HCT116 (cell line): ENCODE measurements around the gene RTL10. TPM values are rescaled to one million over a fixed set of nuclear protein-coding genes. Genes with fewer than 3 reads are reported as not detected.
"Not testable (repeated sequence)": the region's sequence is repeated elsewhere in the genome, so short reads cannot be mapped to it uniquely, and the experiment has no call there.

Experiments used
- ATAC-seq: fragments of 200-7000 bp; cut with Tn5 transposase; 2 replicates; pipeline ENCODE4 v1.9.1; 2020; ENCODE audit warnings: mild to moderate bottlenecking, moderate library complexity
- BruUV-seq: library from RNA; stranded (reverse); fragments of 400-500 nt; replicated peaks from 2 replicates; lab custom pipeline; 2021; lab: Mats Ljungman, UMichigan
- CTCF ChIA-PET: fragments of 300-600 bp; sonication (Branson Sonifier 250); formaldehyde crosslinking; loops from one replicate; lab custom pipeline; 2021; ENCODE audit warnings: antibody characterized with exemption; lab: Charles Lee
- POLR2A ChIA-PET: fragments of 300-600, 350-600 bp; sonication (Branson Sonifier 250); formaldehyde crosslinking; loops from one replicate; lab custom pipeline; 2021; ENCODE audit warnings: antibody characterized with exemption; lab: Charles Lee
- RAD21 ChIA-PET, 2 experiments: fragments of 300-600 bp; sonication (Branson Sonifier 250); formaldehyde crosslinking; loops; one replicate each; lab custom pipeline; 2023; ENCODE audit warnings: low total read pairs in 2 of 2; ENCODE audit not compliant: uncharacterized antibody in 2 of 2, unreplicated experiment in 2 of 2, low non-redundant PET in 1 of 2; lab: Charles Lee
- DNase-seq: peaks from one replicate; pipeline ENCODE4 v3.0.0-alpha.2; 2010; ENCODE audit warnings: low read depth, low spot score
- H2AFZ ChIP-seq: fragments of 200-600 bp; shearing (Covaris generic), sonication (generic); 2 replicates; pipeline ENCODE4 v1.6.1; 2017; ENCODE audit warnings: low read depth, mixed run types, mixed read lengths, antibody characterized with exemption, low read length; ENCODE audit not compliant: poor library complexity, severe bottlenecking
- H3K27ac ChIP-seq: 2 replicates; pipeline ENCODE4 v1.5.1; 2012; ENCODE audit warnings: low read depth, low read length
- H3K27me3 ChIP-seq: fragments of 200-600 bp; sonication (generic); 2 replicates; pipeline ENCODE4 v1.6.1; 2016; ENCODE audit warnings: mixed run types, low read length, mixed read lengths; ENCODE audit not compliant: insufficient read depth
- H3K36me3 ChIP-seq, 2 experiments: fragments of 200-500 bp in 1 of 2; fragments of 200-600 bp in 1 of 2; sonication (Bioruptor generic) in 1 of 2; sonication (generic) in 1 of 2; 2 replicates each; pipeline versions ENCODE4 v1.5.1 to v1.6.1; 2014 to 2016; ENCODE audit warnings: low read length in 2 of 2, inconsistent platforms in 1 of 2, mixed read lengths in 1 of 2, mixed run types in 1 of 2; ENCODE audit not compliant: insufficient read depth in 2 of 2, control insufficient read depth in 1 of 2
- H3K4me1 ChIP-seq, 2 experiments: fragments of 200-600 bp in 1 of 2; sonication (generic) in 1 of 2; 2 replicates each; pipeline versions ENCODE4 v1.5.1 to v1.6.1; 2012 to 2017; ENCODE audit warnings: low read length in 2 of 2, inconsistent platforms in 1 of 2, mild to moderate bottlenecking in 1 of 2, mixed read lengths in 1 of 2, mixed run types in 1 of 2, moderate library complexity in 1 of 2; ENCODE audit not compliant: insufficient read depth in 2 of 2, control insufficient read depth in 1 of 2
- H3K4me2 ChIP-seq: fragments of 200-600 bp; sonication (generic); 2 replicates; pipeline ENCODE4 v1.6.1; 2017; ENCODE audit warnings: mixed run types, low read length, mixed read lengths
- H3K4me3 ChIP-seq, 2 experiments: fragments of 200-600 bp in 1 of 2; sonication (generic) in 1 of 2; replicated peaks in 1 of 2; 2 replicates each; pipeline ENCODE4 v1.5.1; 2011 to 2016; ENCODE audit warnings: low read length in 2 of 2, control low read depth in 1 of 2, low read depth in 1 of 2, mild to moderate bottlenecking in 1 of 2, mixed read lengths in 1 of 2, mixed run types in 1 of 2
- H3K79me2 ChIP-seq: fragments of 200-600 bp; sonication (generic); 2 replicates; pipeline ENCODE4 v1.6.1; 2017; ENCODE audit warnings: mild to moderate bottlenecking, mixed run types, low read length, moderate library complexity, mixed read lengths; ENCODE audit not compliant: insufficient read depth
- H3K9ac ChIP-seq: fragments of 200-600 bp; sonication (generic); 2 replicates; pipeline ENCODE4 v1.6.1; 2016; ENCODE audit warnings: low read length, mixed read lengths
- H3K9me2 ChIP-seq: fragments of 200-600 bp; sonication (generic), shearing (Covaris generic); 2 replicates; pipeline ENCODE4 v1.6.1; 2017; ENCODE audit warnings: mixed run types, mild to moderate bottlenecking, moderate library complexity; ENCODE audit not compliant: insufficient read depth
- H3K9me3 ChIP-seq, 2 experiments: fragments of 200-500 bp in 1 of 2; fragments of 200-600 bp in 1 of 2; sonication (Bioruptor generic) in 1 of 2; sonication (generic) in 1 of 2; 2 replicates each; pipeline ENCODE4 v1.6.1; 2014 to 2017; ENCODE audit warnings: low read length in 2 of 2, mixed read lengths in 2 of 2, inconsistent platforms in 1 of 2, low read depth in 1 of 2, mild to moderate bottlenecking in 1 of 2, mixed run types in 1 of 2, moderate library complexity in 1 of 2; ENCODE audit not compliant: control insufficient read depth in 1 of 2, insufficient read depth in 1 of 2
- H4K20me1 ChIP-seq: fragments of 200-600 bp; sonication (generic), shearing (Covaris generic); 2 replicates; pipeline ENCODE4 v1.6.1; 2017; ENCODE audit warnings: mixed run types, mild to moderate bottlenecking, moderate library complexity; ENCODE audit not compliant: insufficient read depth
- intact Hi-C: fragments of 100-400 bp; cut with micrococcal nuclease; formaldehyde crosslinking; loops from 2 replicates; pipeline ENCODE4 v1.10.0; 2022
- total RNA-seq: library from RNA; stranded (reverse); gene quantifications from one replicate; pipeline ENCODE4 v1.2.1, GENCODE V29; 2021; ENCODE audit not compliant: unreplicated experiment
- TF ChIP-seq, protein P1 (sequence below), 3 experiments: fragments of 200-600 bp in 1 of 3; sonication (generic) in 1 of 3; IDR thresholded peaks in 2 of 3; conservative IDR thresholded peaks in 1 of 3; 2 replicates each; pipeline ENCODE4 v1.5.1; 2012 to 2017; ENCODE audit warnings: low read depth in 2 of 3, low read length in 2 of 3, antibody characterized with exemption in 1 of 3, borderline replicate concordance in 1 of 3, control low read depth in 1 of 3, mild to moderate bottlenecking in 1 of 3, mixed read lengths in 1 of 3, mixed run types in 1 of 3, moderate library complexity in 1 of 3; ENCODE audit not compliant: insufficient read depth in 1 of 3

The RTL10 gene
- total RNA-seq, 1 experiment from 2014 or later: 24.6 TPM

- Histone ChIP-seq H3K79me2 (0 out of 2 replicates have a peak, but pooled peaks cover 5% of the 10 kb centered on the region), H3K4me1 (no peaks in the 10 kb centered on the region), H3K36me3 (no peaks in the 10 kb centered on the region), H2AFZ (no peak overlapping the region), H4K20me1 (no peaks in the 10 kb centered on the region; the same call in none of the 2 replicates), H3K4me3 (no peak overlapping the region), H3K9ac (no peak overlapping the region), H3K27me3 (no peaks in the 10 kb centered on the region), H3K9me3 (no peaks in the 10 kb centered on the region), H3K9me2 (no peaks in the 10 kb centered on the region), H3K4me2 (no peak overlapping the region), H3K27ac (no peak overlapping the region)
- ChIA-PET POLR2A (interaction anchor here (0.6 kb wide), 1 partner anchor 605 kb away, joined by 3 read pairs; no protein-coding TSS in a partner anchor), RAD21 (no interaction called here), CTCF (no interaction called here)
- DNase-seq (no peak), ATAC-seq (no peak)
- BruUV-seq: no TSS peak
- intact Hi-C loops: no loop called here
- TF ChIP-seq, protein P1, sequence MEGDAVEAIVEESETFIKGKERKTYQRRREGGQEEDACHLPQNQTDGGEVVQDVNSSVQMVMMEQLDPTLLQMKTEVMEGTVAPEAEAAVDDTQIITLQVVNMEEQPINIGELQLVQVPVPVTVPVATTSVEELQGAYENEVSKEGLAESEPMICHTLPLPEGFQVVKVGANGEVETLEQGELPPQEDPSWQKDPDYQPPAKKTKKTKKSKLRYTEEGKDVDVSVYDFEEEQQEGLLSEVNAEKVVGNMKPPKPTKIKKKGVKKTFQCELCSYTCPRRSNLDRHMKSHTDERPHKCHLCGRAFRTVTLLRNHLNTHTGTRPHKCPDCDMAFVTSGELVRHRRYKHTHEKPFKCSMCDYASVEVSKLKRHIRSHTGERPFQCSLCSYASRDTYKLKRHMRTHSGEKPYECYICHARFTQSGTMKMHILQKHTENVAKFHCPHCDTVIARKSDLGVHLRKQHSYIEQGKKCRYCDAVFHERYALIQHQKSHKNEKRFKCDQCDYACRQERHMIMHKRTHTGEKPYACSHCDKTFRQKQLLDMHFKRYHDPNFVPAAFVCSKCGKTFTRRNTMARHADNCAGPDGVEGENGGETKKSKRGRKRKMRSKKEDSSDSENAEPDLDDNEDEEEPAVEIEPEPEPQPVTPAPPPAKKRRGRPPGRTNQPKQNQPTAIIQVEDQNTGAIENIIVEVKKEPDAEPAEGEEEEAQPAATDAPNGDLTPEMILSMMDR (IDR thresholded peaks at IDR 0.05 in 2 of 3, conservative IDR thresholded peaks at IDR 0.05 in 1 of 3; ENCODE audit: borderline replicate concordance in 1 of 3, insufficient read depth in 1 of 3, low read depth in 2 of 3, low read length in 2 of 3): no peak
Measured at GRCh38 chr22:19832476-19833108, 22.1 kb downstream of the RTL10 start.

GRCh38 chr22:19831979-19832378 is 22.7 kb downstream of the RTL10 start:
- H2AFZ ChIP-seq, H3K79me2 ChIP-seq, H3K9me2 ChIP-seq, H3K9me3 ChIP-seq, CTCF ChIA-PET, intact Hi-C loops, RAD21 ChIA-PET, H3K27ac ChIP-seq, DNase-seq, H3K9ac ChIP-seq, H4K20me1 ChIP-seq, H3K27me3 ChIP-seq, BruUV-seq, H3K4me3 ChIP-seq, ATAC-seq, H3K4me2 ChIP-seq, H3K4me1 ChIP-seq, H3K36me3 ChIP-seq: not testable (repeated sequence)
- POLR2A ChIA-PET: interaction anchor here (0.6 to 0.7 kb wide), 2 partner anchors 604 to 1699 kb away, joined by 3 read pairs; no protein-coding TSS in a partner anchor
